GM20000 (cell line): ENCODE results near the gene NPC1.
"Not testable (repeated sequence)": the region's sequence is repeated elsewhere in the genome, so short reads cannot be mapped to it uniquely, and the experiment has no call there.

Source experiments
- DNase-seq: peaks from one replicate; pipeline ENCODE4 v3.0.0; 2012; ENCODE audit warnings: low spot score
- TF ChIP-seq, protein P1 (sequence below): IDR thresholded peaks from 2 replicates; pipeline ENCODE4 v1.5.1; 2012; ENCODE audit warnings: mild to moderate bottlenecking, control low read depth; ENCODE audit errors: extremely low read depth, missing control alignments

NPC1 gene

DNA sequence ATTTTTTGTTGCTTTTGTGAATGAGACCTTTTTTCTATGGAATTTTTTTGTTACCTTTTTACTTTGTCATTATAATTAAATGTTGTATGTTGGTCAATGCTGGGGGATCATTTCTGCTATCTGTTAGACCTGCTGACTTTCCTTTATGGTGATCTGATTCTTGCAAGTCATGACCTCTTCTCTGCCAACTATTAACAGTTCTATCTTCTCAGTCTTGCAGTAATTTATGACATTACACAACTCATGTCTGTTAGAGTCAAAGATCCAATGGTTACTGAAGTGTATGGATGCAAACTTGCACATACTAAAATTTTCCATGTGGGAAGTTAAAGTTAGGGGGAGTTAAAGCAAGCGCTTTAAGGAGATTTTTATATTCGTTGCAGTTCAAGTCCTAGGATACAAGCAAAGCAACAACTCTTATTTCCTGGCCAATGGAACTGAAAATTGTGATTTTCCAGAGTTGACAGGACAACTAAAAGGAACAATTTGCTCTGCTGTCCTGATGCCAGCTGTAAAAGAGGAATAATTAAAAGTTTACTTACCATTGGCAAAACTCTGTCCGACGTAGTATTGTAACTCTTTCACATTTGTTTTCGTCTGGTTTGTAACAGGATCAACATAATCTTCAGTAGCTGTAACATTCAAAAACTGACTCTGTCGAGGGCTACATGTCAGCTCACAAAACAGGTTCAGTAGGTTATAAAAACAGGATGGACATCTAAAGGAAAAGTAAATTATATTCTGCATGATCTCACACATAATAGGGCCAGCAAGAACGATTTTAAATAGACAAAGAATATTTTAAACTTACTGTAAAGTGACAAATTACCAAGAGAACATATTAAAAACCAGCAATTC, 17.8 kb downstream of the NPC1 start:
- TF ChIP-seq, protein P1, sequence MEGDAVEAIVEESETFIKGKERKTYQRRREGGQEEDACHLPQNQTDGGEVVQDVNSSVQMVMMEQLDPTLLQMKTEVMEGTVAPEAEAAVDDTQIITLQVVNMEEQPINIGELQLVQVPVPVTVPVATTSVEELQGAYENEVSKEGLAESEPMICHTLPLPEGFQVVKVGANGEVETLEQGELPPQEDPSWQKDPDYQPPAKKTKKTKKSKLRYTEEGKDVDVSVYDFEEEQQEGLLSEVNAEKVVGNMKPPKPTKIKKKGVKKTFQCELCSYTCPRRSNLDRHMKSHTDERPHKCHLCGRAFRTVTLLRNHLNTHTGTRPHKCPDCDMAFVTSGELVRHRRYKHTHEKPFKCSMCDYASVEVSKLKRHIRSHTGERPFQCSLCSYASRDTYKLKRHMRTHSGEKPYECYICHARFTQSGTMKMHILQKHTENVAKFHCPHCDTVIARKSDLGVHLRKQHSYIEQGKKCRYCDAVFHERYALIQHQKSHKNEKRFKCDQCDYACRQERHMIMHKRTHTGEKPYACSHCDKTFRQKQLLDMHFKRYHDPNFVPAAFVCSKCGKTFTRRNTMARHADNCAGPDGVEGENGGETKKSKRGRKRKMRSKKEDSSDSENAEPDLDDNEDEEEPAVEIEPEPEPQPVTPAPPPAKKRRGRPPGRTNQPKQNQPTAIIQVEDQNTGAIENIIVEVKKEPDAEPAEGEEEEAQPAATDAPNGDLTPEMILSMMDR: no peak
- DNase-seq: no peak

DNA sequence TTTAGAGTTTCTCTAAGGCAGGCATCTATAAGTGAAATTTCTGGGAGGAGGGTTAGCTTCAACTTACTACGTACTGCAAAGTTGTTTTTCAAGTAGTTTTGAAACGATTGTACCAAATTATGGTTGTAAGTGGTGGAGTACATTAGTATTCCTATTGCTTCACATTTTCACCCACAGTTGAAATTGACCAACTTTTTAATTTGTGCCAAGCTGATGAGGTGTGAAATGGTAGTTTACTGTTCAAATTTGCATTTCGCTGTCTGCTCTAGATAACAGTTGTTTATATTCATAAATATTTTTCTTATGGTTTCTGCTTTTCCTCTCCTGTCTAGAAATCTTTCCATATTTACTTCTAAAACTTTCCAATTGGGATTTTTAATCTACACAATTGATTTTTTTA, 18.6 kb downstream of the NPC1 start:
- TF ChIP-seq, protein P1: no peak
- DNase-seq: no peak

DNA sequence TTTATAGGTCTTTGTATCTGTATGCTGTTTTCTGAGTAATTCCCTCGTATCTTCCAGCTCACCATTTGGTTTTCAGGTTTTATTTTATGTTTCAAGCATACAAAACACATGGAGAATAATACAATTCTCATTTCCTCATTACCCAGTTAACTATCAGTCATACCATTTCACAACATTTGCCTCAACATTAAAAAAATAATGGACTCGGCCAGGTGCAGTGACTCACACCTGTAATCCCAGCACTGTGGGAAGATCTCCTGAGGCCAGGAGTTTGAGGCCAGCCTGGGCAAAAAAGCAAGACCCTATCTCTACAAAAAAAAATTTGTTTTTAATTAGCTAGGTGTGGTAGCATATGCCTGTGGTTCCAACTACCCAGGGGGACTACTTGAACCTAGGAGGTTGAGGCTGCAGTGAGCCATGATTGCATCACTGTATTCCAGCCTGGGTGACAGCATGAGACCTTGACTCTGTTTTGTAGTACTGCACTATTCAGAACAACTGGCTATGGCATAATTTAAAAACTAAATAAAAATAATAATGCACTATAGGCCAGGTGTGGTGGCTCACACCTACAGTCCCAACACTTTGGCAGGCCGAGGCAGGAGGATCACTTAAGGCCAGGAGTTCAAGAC, 20.3 kb downstream of the NPC1 start:
- TF ChIP-seq, protein P1: no peak
- no peak for DNase-seq

DNA sequence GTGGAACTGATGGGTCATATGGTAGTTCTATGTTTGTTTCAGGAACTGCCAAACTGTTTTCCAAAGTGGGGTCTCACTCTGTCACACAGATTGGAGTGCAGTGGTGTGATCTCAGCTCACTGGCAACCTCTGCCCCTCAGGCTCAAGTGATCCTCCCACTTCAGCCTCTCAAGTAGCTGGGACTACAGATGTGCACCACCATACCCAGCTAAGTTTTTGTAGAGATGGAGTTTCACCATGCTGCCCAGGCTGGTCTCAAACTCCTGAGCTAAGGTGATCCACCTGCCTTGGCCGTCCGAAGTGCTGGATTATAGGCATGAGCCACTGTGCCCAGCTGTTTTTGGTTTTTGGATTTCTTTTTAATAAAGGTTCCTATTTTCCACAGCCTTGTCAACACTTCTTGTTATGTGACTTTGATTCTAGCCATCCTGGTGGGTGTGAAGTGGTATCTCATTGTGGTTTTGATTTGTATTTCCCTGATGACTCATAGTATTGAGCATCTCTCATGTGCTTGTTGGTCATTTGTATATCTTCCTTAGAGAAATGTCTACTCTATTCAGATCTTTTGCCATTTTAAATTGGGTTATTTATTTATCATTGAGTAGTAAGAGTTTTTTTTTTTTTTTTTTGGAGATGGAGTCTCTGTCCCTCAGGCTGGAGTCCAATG, 22.8 kb downstream of the NPC1 start:
- no peak for DNase-seq
- TF ChIP-seq, protein P1: no peak

DNA sequence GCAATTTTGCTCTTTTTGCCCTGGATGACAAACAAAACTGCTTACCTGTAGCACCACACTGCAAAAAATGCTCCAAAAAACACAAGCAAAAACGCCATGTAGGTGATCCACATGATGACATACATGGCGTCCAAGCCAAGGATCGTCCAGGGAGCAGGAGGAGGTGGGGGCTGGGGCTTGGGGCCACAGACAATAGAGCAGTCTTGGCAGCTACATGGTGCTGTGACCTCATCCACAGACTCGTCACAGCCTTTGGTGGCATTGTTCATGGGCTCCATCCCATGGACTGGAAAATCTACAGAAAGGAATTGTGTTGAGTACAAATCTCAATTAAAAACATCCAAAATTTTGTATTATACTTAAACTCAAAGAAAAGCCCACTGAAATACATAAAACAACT, 26.1 kb downstream of the NPC1 start:
- TF ChIP-seq, protein P1: no peak

DNA sequence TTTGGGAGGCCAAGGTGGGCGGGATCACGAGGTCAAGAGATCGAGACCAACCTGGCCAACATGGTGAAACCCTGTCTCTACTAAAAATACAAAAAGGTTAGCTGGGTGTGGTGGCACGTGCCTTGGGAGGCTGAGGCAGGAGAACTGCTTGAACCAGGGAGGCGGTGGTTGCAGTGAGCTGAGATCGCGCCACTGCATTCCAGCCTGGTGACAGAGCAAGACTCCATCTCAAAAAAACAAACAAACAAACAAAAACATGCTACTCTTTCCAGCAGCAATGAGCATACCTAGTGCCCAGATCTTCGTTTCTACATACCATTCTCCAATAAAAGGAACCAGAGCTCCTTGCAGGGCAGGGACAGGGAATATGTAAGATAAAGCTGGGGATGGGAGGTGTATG, 28.8 kb downstream of the NPC1 start:
- not testable (repeated sequence) for DNase-seq

More for the DNA sequence above, 26.1 kb downstream of the NPC1 start:
- DNase-seq: no peak

DNA sequence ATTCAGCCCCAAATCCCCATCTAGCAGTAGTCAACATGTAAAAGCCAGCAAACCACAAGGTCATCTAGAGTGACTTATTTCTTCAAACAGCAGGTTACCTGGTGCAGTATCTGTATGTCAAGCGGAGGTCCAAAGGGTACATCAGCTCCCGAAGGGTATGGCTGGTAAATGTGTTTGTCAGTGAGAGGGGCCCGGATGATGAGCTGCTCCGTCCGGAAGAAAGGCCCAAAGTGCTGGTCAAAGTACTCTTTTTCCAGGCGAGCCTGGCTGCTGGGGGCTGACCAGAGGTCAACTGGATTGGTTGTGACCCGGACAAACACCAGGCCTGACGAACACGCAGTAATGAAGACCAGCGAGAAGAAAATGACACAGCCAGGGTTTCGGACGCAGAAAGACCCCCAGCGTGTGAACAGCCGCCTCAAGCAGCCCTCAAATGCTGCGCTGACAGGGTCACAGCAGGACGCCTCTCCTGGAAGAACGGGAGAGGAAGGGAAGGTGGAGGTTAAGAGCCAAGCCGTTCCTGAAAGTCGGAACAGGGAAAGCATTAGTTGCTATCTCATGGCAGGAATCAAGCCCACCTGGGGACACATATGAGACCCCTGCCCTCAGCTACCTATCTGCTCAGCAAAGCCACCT, 30.0 kb downstream of the NPC1 start:
- TF ChIP-seq, protein P1: no peak
- DNase-seq: no peak
